ENCODE measurements around the gene SPARCL1. TPM values are rescaled to one million over a fixed set of nuclear protein-coding genes. Genes with fewer than 3 reads are reported as not detected.
A peak's percentile ranks its signal among the peaks of the same experiment; 100 is the strongest.

SPARCL1 gene
- polyA plus RNA-seq, 3 donors = not detected

GRCh38 chr4:87442889-87443288 is 86.3 kb downstream of the SPARCL1 start:
- Mint-ChIP-seq H3K4me1 (no peaks in the 10 kb centered on the region), H3K9me3 (no peaks in the 10 kb centered on the region), H3K27me3 (ENCODE audit: low read depth in 3 of 3) (no peaks in the 10 kb centered on the region), H3K36me3 (peaks cover 47 to 49% of the 10 kb centered on the region in 2 donors), H3K4me3 (no peak overlapping the region), H3K27ac (no peak overlapping the region)
- peaks cover 27 to 51% of the 10 kb centered on the region in 2 donors for H3K36me3 ChIP-seq (replicated peaks in 1 of 2; ENCODE audit: control insufficient read depth in 1 of 2, insufficient read depth in 2 of 2, low read length in 2 of 2)
- no peak overlapping the region for H2AFZ ChIP-seq (ENCODE audit: insufficient read depth, low read depth, low read length, poor library complexity, severe bottlenecking)
- no peak for DNase-seq
- intact Hi-C loops (cut with micrococcal nuclease) = no loop called here
- H3K79me2 ChIP-seq (ENCODE audit: insufficient read depth, low read length) = no peaks in the 10 kb centered on the region
- H3K4me2 ChIP-seq (replicated peaks; ENCODE audit: extremely low read depth, low read length, poor library complexity, severe bottlenecking) = no peak overlapping the region
- WGBS (ENCODE audit: insufficient coverage) = no CpG with 5 or more reads among the region's 3 CpGs
- no peaks in the 10 kb centered on the region for H3K27me3 ChIP-seq (ENCODE audit: control insufficient read depth in 2 of 2, insufficient read depth in 2 of 2, low read length in 2 of 2)
- no peaks in the 10 kb centered on the region for H3K9me3 ChIP-seq (replicated peaks in 1 of 2; ENCODE audit: control insufficient read depth in 1 of 2, insufficient read depth in 1 of 2, low read length in 2 of 2)
- H3K27ac ChIP-seq (ENCODE audit: low read depth in 1 of 2, low read length in 2 of 2) = no peak overlapping the region
- H4K20me1 ChIP-seq (ENCODE audit: insufficient read depth, low read length) = no peaks in the 10 kb centered on the region
- H3K4me3 ChIP-seq (replicated peaks in 1 of 3; ENCODE audit: low read depth in 2 of 3, low read length in 3 of 3) = no peak overlapping the region
- no peak for TF ChIP-seq CTCF (IDR thresholded peaks at IDR 0.05)
- H3K4me1 ChIP-seq (ENCODE audit: control insufficient read depth in 1 of 2, insufficient read depth in 2 of 2, low read length in 2 of 2) = no peaks in the 10 kb centered on the region
- H3K9ac ChIP-seq (ENCODE audit: insufficient read depth, low read length, poor library complexity, severe bottlenecking) = no peak overlapping the region

- DNase-seq = no peak
- no peaks in the 10 kb centered on the region for H4K20me1 ChIP-seq (ENCODE audit: insufficient read depth, low read length)
- H3K27me3 ChIP-seq (ENCODE audit: control insufficient read depth in 2 of 2, insufficient read depth in 2 of 2, low read length in 2 of 2) = no peaks in the 10 kb centered on the region
- no peak overlapping the region for H3K4me2 ChIP-seq (replicated peaks; ENCODE audit: extremely low read depth, low read length, poor library complexity, severe bottlenecking)
- peaks cover 23 to 25% of the 10 kb centered on the region in 2 donors for H3K36me3 ChIP-seq (replicated peaks in 1 of 2; ENCODE audit: control insufficient read depth in 1 of 2, insufficient read depth in 2 of 2, low read length in 2 of 2)
- no peak for TF ChIP-seq CTCF (IDR thresholded peaks at IDR 0.05)
- H3K27me3 Mint-ChIP-seq (ENCODE audit: low read depth in 3 of 3) = peaks cover 0 to 1% (median 1%) of the 10 kb centered on the region in 3 donors
- H3K4me3 ChIP-seq (replicated peaks in 1 of 3; ENCODE audit: low read depth in 2 of 3, low read length in 3 of 3) = no peak overlapping the region
- peaks cover 24 to 26% of the 10 kb centered on the region in 2 donors for H3K36me3 Mint-ChIP-seq
- H3K9me3 Mint-ChIP-seq = peaks cover 0 to 1% (median 0%) of the 10 kb centered on the region in 7 donors
- H3K27ac ChIP-seq (ENCODE audit: low read depth in 1 of 2, low read length in 2 of 2) = no peak overlapping the region
- no peaks in the 10 kb centered on the region for H3K4me1 ChIP-seq (ENCODE audit: control insufficient read depth in 1 of 2, insufficient read depth in 2 of 2, low read length in 2 of 2)
- no peaks in the 10 kb centered on the region for H3K9me3 ChIP-seq (replicated peaks in 1 of 2; ENCODE audit: control insufficient read depth in 1 of 2, insufficient read depth in 1 of 2, low read length in 2 of 2)
- H2AFZ ChIP-seq (ENCODE audit: insufficient read depth, low read depth, low read length, poor library complexity, severe bottlenecking) = no peak overlapping the region
- intact Hi-C loops (cut with micrococcal nuclease) = no loop called here
- H3K4me1 Mint-ChIP-seq = peaks cover 5% of the 10 kb centered on the region
- H3K4me3 Mint-ChIP-seq = no peak overlapping the region
- H3K27ac Mint-ChIP-seq = peak overlapping the region in 1 of 7 donors; percentile 14
- no peak overlapping the region for H3K9ac ChIP-seq (ENCODE audit: insufficient read depth, low read length, poor library complexity, severe bottlenecking)
- H3K79me2 ChIP-seq (ENCODE audit: insufficient read depth, low read length) = peaks cover 15% of the 10 kb centered on the region
- no CpG with 5 or more reads among the region's 2 CpGs for WGBS (ENCODE audit: insufficient coverage)
Observed at GRCh38 chr4:87433342-87433741, 95.8 kb downstream of the SPARCL1 start.

Data from CD14-positive monocyte (primary cell).